Measurements from ENCODE around the gene BEST1.
A peak's percentile ranks its signal among the peaks of the same experiment; 100 is the strongest.
"Not testable (repeated sequence)": the region's sequence is repeated elsewhere in the genome, so short reads cannot be mapped to it uniquely, and the experiment has no call there.

Gene BEST1

GRCh38 chr11:61948505-61948904, 1.6 kb upstream of the BEST1 start:
- H3K4me1 Mint-ChIP-seq (ENCODE audit: low read depth): peaks cover 26% of the 10 kb centered on the region
- intact Hi-C loops (cut with micrococcal nuclease): loop anchor here (5.0 kb wide), 1 partner anchor 134 kb away; no protein-coding TSS in a partner anchor
- no peak overlapping the region for H3K4me3 Mint-ChIP-seq
- H3K9me3 Mint-ChIP-seq: no peaks in the 10 kb centered on the region
- H3K27ac Mint-ChIP-seq: no peak overlapping the region
- H3K36me3 Mint-ChIP-seq (ENCODE audit: low read depth): no peaks in the 10 kb centered on the region
- H3K27me3 Mint-ChIP-seq: peaks cover 14% of the 10 kb centered on the region

GRCh38 chr11:61949169-61950034, 749 bp upstream of the BEST1 start:
- intact Hi-C loops (cut with micrococcal nuclease): loop anchor here (5.0 kb wide), 1 partner anchor 133 kb away; no protein-coding TSS in a partner anchor
- peaks cover 11% of the 10 kb centered on the region for H3K27me3 Mint-ChIP-seq
- no peak overlapping the region for H3K27ac Mint-ChIP-seq
- H3K4me1 Mint-ChIP-seq (ENCODE audit: low read depth): peaks cover 28% of the 10 kb centered on the region
- no peaks in the 10 kb centered on the region for H3K36me3 Mint-ChIP-seq (ENCODE audit: low read depth)
- H3K9me3 Mint-ChIP-seq: no peaks in the 10 kb centered on the region
- no peak overlapping the region for H3K4me3 Mint-ChIP-seq

- Mint-ChIP-seq H3K27ac (no peak overlapping the region), H3K4me1 (ENCODE audit: low read depth) (peaks cover 48% of the 10 kb centered on the region), H3K9me3 (no peaks in the 10 kb centered on the region), H3K36me3 (ENCODE audit: low read depth) (peaks cover 9% of the 10 kb centered on the region), H3K4me3 (no peak overlapping the region), H3K27me3 (no peaks in the 10 kb centered on the region)
- intact Hi-C loops (cut with micrococcal nuclease): no loop called here
These were observed 1.5 kb downstream of the BEST1 start for GRCh38 chr11:61951484-61952135.

GRCh38 chr11:61952882-61953281, 2.7 kb downstream of the BEST1 start:
- Mint-ChIP-seq H3K4me3 (no peak overlapping the region), H3K9me3 (no peaks in the 10 kb centered on the region), H3K27me3 (no peaks in the 10 kb centered on the region), H3K36me3 (ENCODE audit: low read depth) (peaks cover 20% of the 10 kb centered on the region), H3K4me1 (ENCODE audit: low read depth) (peaks cover 50% of the 10 kb centered on the region), H3K27ac (no peak overlapping the region)
- intact Hi-C loops (cut with micrococcal nuclease): no loop called here

- peaks cover 55% of the 10 kb centered on the region for H3K4me1 Mint-ChIP-seq (ENCODE audit: low read depth)
- H3K27ac Mint-ChIP-seq: peak overlapping the region; percentile 89
- H3K27me3 Mint-ChIP-seq; H3K4me3 Mint-ChIP-seq; H3K9me3 Mint-ChIP-seq; intact Hi-C loops (cut with micrococcal nuclease): not testable (repeated sequence)
- peaks cover 27% of the 10 kb centered on the region for H3K36me3 Mint-ChIP-seq (ENCODE audit: low read depth)
These were observed 3.5 kb downstream of the BEST1 start for GRCh38 chr11:61953632-61954031.

- intact Hi-C loops (cut with micrococcal nuclease): no loop called here
These were observed 4.1 kb downstream of the BEST1 start for GRCh38 chr11:61954106-61954850.

GRCh38 chr11:61954851-61955421, 4.8 kb downstream of the BEST1 start:
- intact Hi-C loops (cut with micrococcal nuclease): no loop called here
- peak overlapping the region; percentile 89 for H3K27ac Mint-ChIP-seq
- peaks cover 40% of the 10 kb centered on the region for H3K36me3 Mint-ChIP-seq (ENCODE audit: low read depth)
- no peaks in the 10 kb centered on the region for H3K9me3 Mint-ChIP-seq
- no peaks in the 10 kb centered on the region for H3K27me3 Mint-ChIP-seq
- peak overlapping the region; percentile 76 for H3K4me3 Mint-ChIP-seq
- peaks cover 57% of the 10 kb centered on the region for H3K4me1 Mint-ChIP-seq (ENCODE audit: low read depth)

More at GRCh38 chr11:61954106-61954850, 4.1 kb downstream of the BEST1 start:
- H3K27ac Mint-ChIP-seq: peak overlapping the region; percentile 89
- no peaks in the 10 kb centered on the region for H3K27me3 Mint-ChIP-seq
- peaks cover 34% of the 10 kb centered on the region for H3K36me3 Mint-ChIP-seq (ENCODE audit: low read depth)
- H3K9me3 Mint-ChIP-seq: no peaks in the 10 kb centered on the region
- H3K4me1 Mint-ChIP-seq (ENCODE audit: low read depth): peaks cover 60% of the 10 kb centered on the region
- H3K4me3 Mint-ChIP-seq: peak overlapping the region; percentile 76

GRCh38 chr11:61955422-61956135, 5.4 kb downstream of the BEST1 start:
- intact Hi-C loops (cut with micrococcal nuclease): no loop called here
- no peaks in the 10 kb centered on the region for H3K27me3 Mint-ChIP-seq
- peak overlapping the region; percentile 89 for H3K27ac Mint-ChIP-seq
- peaks cover 47% of the 10 kb centered on the region for H3K36me3 Mint-ChIP-seq (ENCODE audit: low read depth)
- H3K4me3 Mint-ChIP-seq: peak overlapping the region; percentile 76
- H3K4me1 Mint-ChIP-seq (ENCODE audit: low read depth): peaks cover 61% of the 10 kb centered on the region
- no peaks in the 10 kb centered on the region for H3K9me3 Mint-ChIP-seq

GRCh38 chr11:61956191-61957020, 6.3 kb downstream of the BEST1 start:
- no peaks in the 10 kb centered on the region for H3K9me3 Mint-ChIP-seq
- H3K27ac Mint-ChIP-seq: peak overlapping the region; percentile 89
- peaks cover 55% of the 10 kb centered on the region for H3K36me3 Mint-ChIP-seq (ENCODE audit: low read depth)
- peaks cover 68% of the 10 kb centered on the region for H3K4me1 Mint-ChIP-seq (ENCODE audit: low read depth)
- no peaks in the 10 kb centered on the region for H3K27me3 Mint-ChIP-seq
- intact Hi-C loops (cut with micrococcal nuclease): no loop called here
- H3K4me3 Mint-ChIP-seq: peak overlapping the region; percentile 76

GRCh38 chr11:61957021-61957770, 7.0 kb downstream of the BEST1 start:
- H3K9me3 Mint-ChIP-seq: no peaks in the 10 kb centered on the region
- peaks cover 70% of the 10 kb centered on the region for H3K4me1 Mint-ChIP-seq (ENCODE audit: low read depth)
- intact Hi-C loops (cut with micrococcal nuclease): no loop called here
- H3K4me3 Mint-ChIP-seq: no peak overlapping the region
- peak overlapping the region; percentile 89 for H3K27ac Mint-ChIP-seq
- no peaks in the 10 kb centered on the region for H3K27me3 Mint-ChIP-seq
- peaks cover 63% of the 10 kb centered on the region for H3K36me3 Mint-ChIP-seq (ENCODE audit: low read depth)

GRCh38 chr11:61958590-61958989, 8.4 kb downstream of the BEST1 start:
- peaks cover 83% of the 10 kb centered on the region for H3K4me1 Mint-ChIP-seq (ENCODE audit: low read depth)

GRCh38 chr11:61959114-61959513, 9.0 kb downstream of the BEST1 start:
- Mint-ChIP-seq H3K27ac (no peak overlapping the region), H3K9me3 (no peaks in the 10 kb centered on the region), H3K27me3 (no peaks in the 10 kb centered on the region), H3K4me3 (no peak overlapping the region), H3K36me3 (ENCODE audit: low read depth) (peaks cover 82% of the 10 kb centered on the region), H3K4me1 (ENCODE audit: low read depth) (peaks cover 84% of the 10 kb centered on the region)
- intact Hi-C loops (cut with micrococcal nuclease): no loop called here

More at GRCh38 chr11:61958590-61958989, 8.4 kb downstream of the BEST1 start:
- intact Hi-C loops (cut with micrococcal nuclease): no loop called here
- Mint-ChIP-seq H3K36me3 (ENCODE audit: low read depth) (peaks cover 77% of the 10 kb centered on the region), H3K27me3 (no peaks in the 10 kb centered on the region), H3K27ac (no peak overlapping the region), H3K4me3 (no peak overlapping the region), H3K9me3 (no peaks in the 10 kb centered on the region)

All from dendritic cell treated with granulocyte-macrophage colony-stimulating factor and Interleukin-4, amounts not matched to agents 40 ng/mL and 50 ng/mL, for 4 days (primary cell).